ENCODE data around the gene RNF186. TPM values are rescaled to one million over a fixed set of nuclear protein-coding genes. Genes with fewer than 3 reads are reported as not detected.

RNF186 gene
- total and polyA plus RNA-seq, 2 of the 13 experiments (the other 11 are each of a cell fraction or from before 2014, with no cell fraction given): 0.07 to 0.20 TPM

GRCh38 chr1:19861842-19862530, 46.9 kb upstream of the RNF186 start (continued):
- TF ChIP-seq ZNF512B (CRISPR knock-in tag; IDR thresholded peaks at IDR 0.05; ENCODE audit: borderline replicate concordance): no peak

DNA sequence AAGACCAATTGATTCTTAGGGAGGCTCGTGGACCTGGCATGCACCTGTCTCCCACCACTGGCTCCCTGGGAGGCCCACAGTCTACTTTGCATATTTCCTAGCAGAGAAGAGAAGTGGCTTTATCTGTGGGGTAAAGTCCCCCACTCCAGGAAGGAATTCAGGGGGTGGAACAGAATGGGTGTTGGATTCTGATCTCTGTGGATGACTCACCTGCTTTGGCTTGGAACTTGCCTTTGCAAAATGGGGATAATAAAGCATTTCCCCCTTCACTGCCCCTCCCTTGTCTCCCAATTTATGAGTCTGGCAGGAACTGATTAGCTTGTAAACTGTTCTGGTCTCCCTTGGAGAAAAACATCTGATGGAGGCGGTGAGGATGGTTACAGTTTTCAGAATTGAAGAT, 46.0 kb upstream of the RNF186 start:
- no peak overlapping the region for H3K9ac ChIP-seq (ENCODE audit: insufficient read depth, low read depth, low read length)
- ChIA-PET POLR2A (no interaction called here), CTCF (ENCODE audit: low intra/inter-chr PET ratio, low total read pairs) (no interaction called here)
- TF ChIP-seq ZNF644 (CRISPR knock-in tag; IDR thresholded peaks at IDR 0.05; ENCODE audit: low read depth) (0 out of 2 replicates have a peak, but pooled peaks have one; percentile 33), HNF4G (IDR thresholded peaks at IDR 0.05; ENCODE audit: borderline replicate concordance, low read depth, low read length) (peak; percentile 23; the same call in 1 of the 2 replicates), HNF4G (CRISPR knock-in tag; IDR thresholded peaks at IDR 0.05; ENCODE audit: borderline replicate concordance, low read depth) (no peak), FLYWCH1 (CRISPR knock-in tag; IDR thresholded peaks at IDR 0.05) (no peak), TEAD3 (CRISPR knock-in tag; optimal IDR thresholded peaks at IDR 0.05; ENCODE audit: borderline replicate concordance) (peak; percentile 65), XRCC5 (optimal IDR thresholded peaks at IDR 0.05; ENCODE audit: low read length) (peak; percentile 16), FOXP4 (CRISPR knock-in tag; IDR thresholded peaks at IDR 0.05) (0 out of 2 replicates have a peak, but pooled peaks have one; percentile 21), FOSL2 (CRISPR knock-in tag; IDR thresholded peaks at IDR 0.05) (peak; percentile 86), GATAD2A (CRISPR knock-in tag; IDR thresholded peaks at IDR 0.05) (0 out of 2 replicates have a peak, but pooled peaks have one; percentile 17), CREB1 (IDR thresholded peaks at IDR 0.05) (no peak), CREB1 (CRISPR knock-in tag; IDR thresholded peaks at IDR 0.05) (peak; percentile 59)
- TF ChIP-seq, protein P1, sequence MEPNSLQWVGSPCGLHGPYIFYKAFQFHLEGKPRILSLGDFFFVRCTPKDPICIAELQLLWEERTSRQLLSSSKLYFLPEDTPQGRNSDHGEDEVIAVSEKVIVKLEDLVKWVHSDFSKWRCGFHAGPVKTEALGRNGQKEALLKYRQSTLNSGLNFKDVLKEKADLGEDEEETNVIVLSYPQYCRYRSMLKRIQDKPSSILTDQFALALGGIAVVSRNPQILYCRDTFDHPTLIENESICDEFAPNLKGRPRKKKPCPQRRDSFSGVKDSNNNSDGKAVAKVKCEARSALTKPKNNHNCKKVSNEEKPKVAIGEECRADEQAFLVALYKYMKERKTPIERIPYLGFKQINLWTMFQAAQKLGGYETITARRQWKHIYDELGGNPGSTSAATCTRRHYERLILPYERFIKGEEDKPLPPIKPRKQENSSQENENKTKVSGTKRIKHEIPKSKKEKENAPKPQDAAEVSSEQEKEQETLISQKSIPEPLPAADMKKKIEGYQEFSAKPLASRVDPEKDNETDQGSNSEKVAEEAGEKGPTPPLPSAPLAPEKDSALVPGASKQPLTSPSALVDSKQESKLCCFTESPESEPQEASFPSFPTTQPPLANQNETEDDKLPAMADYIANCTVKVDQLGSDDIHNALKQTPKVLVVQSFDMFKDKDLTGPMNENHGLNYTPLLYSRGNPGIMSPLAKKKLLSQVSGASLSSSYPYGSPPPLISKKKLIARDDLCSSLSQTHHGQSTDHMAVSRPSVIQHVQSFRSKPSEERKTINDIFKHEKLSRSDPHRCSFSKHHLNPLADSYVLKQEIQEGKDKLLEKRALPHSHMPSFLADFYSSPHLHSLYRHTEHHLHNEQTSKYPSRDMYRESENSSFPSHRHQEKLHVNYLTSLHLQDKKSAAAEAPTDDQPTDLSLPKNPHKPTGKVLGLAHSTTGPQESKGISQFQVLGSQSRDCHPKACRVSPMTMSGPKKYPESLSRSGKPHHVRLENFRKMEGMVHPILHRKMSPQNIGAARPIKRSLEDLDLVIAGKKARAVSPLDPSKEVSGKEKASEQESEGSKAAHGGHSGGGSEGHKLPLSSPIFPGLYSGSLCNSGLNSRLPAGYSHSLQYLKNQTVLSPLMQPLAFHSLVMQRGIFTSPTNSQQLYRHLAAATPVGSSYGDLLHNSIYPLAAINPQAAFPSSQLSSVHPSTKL (CRISPR knock-in tag; IDR thresholded peaks at IDR 0.05): 0 out of 2 replicates have a peak, but pooled peaks have one; percentile 6
- TF ChIP-seq, protein P2, sequence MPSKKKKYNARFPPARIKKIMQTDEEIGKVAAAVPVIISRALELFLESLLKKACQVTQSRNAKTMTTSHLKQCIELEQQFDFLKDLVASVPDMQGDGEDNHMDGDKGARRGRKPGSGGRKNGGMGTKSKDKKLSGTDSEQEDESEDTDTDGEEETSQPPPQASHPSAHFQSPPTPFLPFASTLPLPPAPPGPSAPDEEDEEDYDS (CRISPR knock-in tag; IDR thresholded peaks at IDR 0.05): no peak

More for the DNA sequence above, 46.0 kb upstream of the RNF186 start:
- BruUV-seq (replicated peaks): no TSS peak
- DNase-seq (ENCODE audit: low spot score) (no peak), FAIRE-seq (no peak), ATAC-seq (no peak; the same call in 1 of the 3 replicates)
- Histone ChIP-seq H3K79me2 (ENCODE audit: insufficient read depth, low read length) (no peaks in the 10 kb centered on the region), H3K27me3 (ENCODE audit: control insufficient read depth in 1 of 2, insufficient read depth in 2 of 2, low read length in 2 of 2) (0 out of 5 replicates have a peak, but pooled peaks cover 0 to 3% of the 10 kb centered on the region in 2 experiments), H4K20me1 (ENCODE audit: insufficient read depth, low read length) (no peaks in the 10 kb centered on the region), H3K4me3 (replicated peaks in 1 of 3; ENCODE audit: insufficient read depth in 1 of 3, low read depth in 2 of 3, low read length in 3 of 3) (no peak overlapping the region), H3K4me1 (ENCODE audit: insufficient read depth, low read length) (peaks cover 29% of the 10 kb centered on the region), H3K27ac (ENCODE audit: extremely low read length, insufficient read depth, low read length) (no peak overlapping the region), H3K4me2 (ENCODE audit: low read depth, low read length) (0 out of 2 replicates have a peak overlapping the region, but pooled peaks have one; percentile 14), H3K9me3 (ENCODE audit: low read length) (no peaks in the 10 kb centered on the region; the same call in 1 of the 2 replicates), H2AFZ (ENCODE audit: low read length) (no peak overlapping the region), H3K36me3 (replicated peaks in 1 of 2; ENCODE audit: control insufficient read depth in 1 of 2, insufficient read depth in 2 of 2, low read length in 2 of 2) (no peaks in the 10 kb centered on the region)
- WGBS (ENCODE audit: low lambda C conversion rate): 33% methylated on average over 1 of the region's 2 CpGs
- in situ Hi-C loops (cut with HindIII; ENCODE audit: extremely low pct_ligation_motif_present, low pct_unique_long_range_greater_than_20kb) (no loop called here), intact Hi-C loops (cut with micrococcal nuclease; ENCODE audit: unreplicated experiment) (no loop called here)

All from HepG2 (cell line).